RWPE2 (cell line): ENCODE data around the gene CFAP70.
A peak's percentile ranks its signal among the peaks of the same experiment; 100 is the strongest.

Experiments
- ATAC-seq: fragments of 200-7000 bp; cut with Tn5 transposase; 3 replicates; pipeline ENCODE4 v1.9.1; 2021; ENCODE audit warnings: low read depth
- DNase-seq: peaks from one replicate; pipeline ENCODE4 v3.0.0-alpha.2; 2020; ENCODE audit warnings: low spot score
- H3K27ac ChIP-seq: fragments of 450-650 bp; 2 replicates; pipeline ENCODE4 v1.5.1; 2017; ENCODE audit warnings: mild to moderate bottlenecking; ENCODE audit not compliant: poor library complexity, severe bottlenecking
- H3K27me3 ChIP-seq: fragments of 250-450 bp; sonication (Bioruptor Pico); 2 replicates; pipeline ENCODE4 v1.5.1; 2021; ENCODE audit warnings: mild to moderate bottlenecking, moderate library complexity; ENCODE audit not compliant: insufficient read depth, poor library complexity, severe bottlenecking
- H3K36me3 ChIP-seq: fragments of 250-450 bp; sonication (Bioruptor Pico); 2 replicates; pipeline ENCODE4 v1.5.1; 2020; ENCODE audit warnings: low read depth, mild to moderate bottlenecking, moderate library complexity
- H3K4me1 ChIP-seq: fragments of 250-450 bp; sonication (Bioruptor Pico); 2 replicates; pipeline ENCODE4 v1.5.1; 2021; ENCODE audit warnings: mild to moderate bottlenecking, moderate library complexity; ENCODE audit not compliant: insufficient read depth, poor library complexity, severe bottlenecking
- H3K4me3 ChIP-seq: fragments of 250-450 bp; sonication (Bioruptor Pico); 2 replicates; pipeline ENCODE4 v1.5.1; 2021; ENCODE audit warnings: mild to moderate bottlenecking, moderate library complexity; ENCODE audit not compliant: severe bottlenecking
- H3K9me3 ChIP-seq: fragments of 250-450 bp; sonication (Bioruptor Pico); 2 replicates; pipeline ENCODE4 v1.5.1; 2021; ENCODE audit warnings: mild to moderate bottlenecking, moderate library complexity; ENCODE audit not compliant: severe bottlenecking
- TF ChIP-seq, protein P1 (sequence below): fragments of 450-650 bp; IDR thresholded peaks from one replicate; pipeline ENCODE4 v1.5.1; 2017; ENCODE audit warnings: mild to moderate bottlenecking, moderate library complexity; ENCODE audit not compliant: poor library complexity, severe bottlenecking

Gene CFAP70

DNA sequence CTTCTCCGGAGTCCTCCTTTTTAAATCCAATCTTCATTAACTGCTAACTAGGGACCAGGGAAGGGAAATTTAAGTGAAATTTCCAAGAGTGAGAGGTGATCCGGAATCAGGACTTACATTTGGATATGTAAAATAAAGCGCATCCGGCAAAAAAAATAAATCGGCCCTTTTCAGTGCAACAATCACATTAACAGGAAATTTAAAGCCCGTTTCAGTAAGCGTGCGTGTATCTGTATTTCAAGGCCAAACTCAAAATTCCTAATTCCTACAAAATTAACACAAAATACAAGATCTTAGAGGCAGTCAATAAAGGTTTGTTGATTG is 112.4 kb downstream of the CFAP70 start:
- Histone ChIP-seq H3K4me3 (peak overlapping the region; percentile 63), H3K27ac (peak overlapping the region; percentile 80), H3K27me3 (no peaks in the 10 kb centered on the region), H3K4me1 (peaks cover 10% of the 10 kb centered on the region), H3K9me3 (no peaks in the 10 kb centered on the region), H3K36me3 (peaks cover 85% of the 10 kb centered on the region)
- ATAC-seq, result no peak
- no peak for DNase-seq
- TF ChIP-seq, protein P1, sequence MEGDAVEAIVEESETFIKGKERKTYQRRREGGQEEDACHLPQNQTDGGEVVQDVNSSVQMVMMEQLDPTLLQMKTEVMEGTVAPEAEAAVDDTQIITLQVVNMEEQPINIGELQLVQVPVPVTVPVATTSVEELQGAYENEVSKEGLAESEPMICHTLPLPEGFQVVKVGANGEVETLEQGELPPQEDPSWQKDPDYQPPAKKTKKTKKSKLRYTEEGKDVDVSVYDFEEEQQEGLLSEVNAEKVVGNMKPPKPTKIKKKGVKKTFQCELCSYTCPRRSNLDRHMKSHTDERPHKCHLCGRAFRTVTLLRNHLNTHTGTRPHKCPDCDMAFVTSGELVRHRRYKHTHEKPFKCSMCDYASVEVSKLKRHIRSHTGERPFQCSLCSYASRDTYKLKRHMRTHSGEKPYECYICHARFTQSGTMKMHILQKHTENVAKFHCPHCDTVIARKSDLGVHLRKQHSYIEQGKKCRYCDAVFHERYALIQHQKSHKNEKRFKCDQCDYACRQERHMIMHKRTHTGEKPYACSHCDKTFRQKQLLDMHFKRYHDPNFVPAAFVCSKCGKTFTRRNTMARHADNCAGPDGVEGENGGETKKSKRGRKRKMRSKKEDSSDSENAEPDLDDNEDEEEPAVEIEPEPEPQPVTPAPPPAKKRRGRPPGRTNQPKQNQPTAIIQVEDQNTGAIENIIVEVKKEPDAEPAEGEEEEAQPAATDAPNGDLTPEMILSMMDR, result no peak

DNA sequence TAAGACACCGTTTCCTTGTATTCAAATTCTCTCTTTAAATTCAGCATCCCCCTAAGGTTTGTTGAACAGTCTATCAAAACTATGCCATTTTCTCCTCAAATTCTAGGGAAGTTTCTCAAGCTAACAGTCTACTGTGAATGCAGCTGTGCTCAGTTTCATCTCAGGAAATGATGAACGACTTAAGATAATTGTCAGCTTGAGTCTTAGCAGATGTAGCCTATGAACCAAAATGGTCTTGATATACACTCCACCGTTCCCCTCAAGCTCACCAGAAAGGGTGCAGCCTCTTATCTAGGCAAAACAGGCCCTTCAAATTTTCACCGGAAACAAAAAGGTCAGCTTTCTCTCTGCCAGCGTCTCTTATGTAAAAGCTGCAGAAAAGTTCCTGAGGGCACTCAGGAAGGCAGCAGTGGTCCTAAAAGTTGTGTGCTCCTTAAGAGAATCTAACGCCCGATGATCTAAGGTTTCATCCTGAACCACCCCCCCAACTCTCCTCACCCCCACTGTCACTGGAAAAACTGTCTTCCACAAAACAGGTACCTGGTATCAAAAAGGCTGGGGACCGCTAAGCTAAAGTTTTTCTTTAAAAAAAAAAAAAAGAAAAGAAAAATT is 113.7 kb downstream of the CFAP70 start:
- TF ChIP-seq, protein P1, result no peak
- no peak overlapping the region for H3K27ac ChIP-seq

DNA sequence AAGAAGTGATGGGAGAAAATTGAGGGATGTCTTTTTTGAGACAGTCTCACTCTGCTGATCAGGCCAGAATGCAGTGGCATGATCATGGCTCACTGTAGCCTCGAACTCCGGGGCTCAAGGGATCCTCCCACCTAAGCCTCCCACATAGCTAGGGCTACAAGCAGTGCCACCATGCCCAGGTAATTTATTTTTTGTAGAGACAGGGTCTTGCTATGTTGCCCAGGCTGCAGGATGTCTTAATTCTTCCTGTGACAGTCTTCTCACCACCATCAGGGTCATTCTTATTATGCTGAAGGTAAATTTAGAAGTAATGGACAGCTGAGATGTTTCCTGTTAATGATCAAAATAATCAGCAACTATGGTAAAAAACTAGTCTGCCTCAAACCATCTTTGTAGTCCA is 118.8 kb downstream of the CFAP70 start:
- H3K9me3 ChIP-seq, result no peaks in the 10 kb centered on the region

More for the DNA sequence above, 113.7 kb downstream of the CFAP70 start:
- H3K36me3 ChIP-seq, result peaks cover 88% of the 10 kb centered on the region
- H3K4me1 ChIP-seq, result peaks cover 9% of the 10 kb centered on the region
- H3K4me3 ChIP-seq, result no peak overlapping the region
- ATAC-seq, result no peak
- DNase-seq, result no peak
- no peaks in the 10 kb centered on the region for H3K9me3 ChIP-seq
- H3K27me3 ChIP-seq, result no peaks in the 10 kb centered on the region

GRCh38 chr10:73238990-73239566 is 119.6 kb downstream of the CFAP70 start:
- peaks cover 90% of the 10 kb centered on the region for H3K36me3 ChIP-seq
- TF ChIP-seq, protein P1, result no peak

More for the DNA sequence above, 118.8 kb downstream of the CFAP70 start:
- TF ChIP-seq, protein P1, result no peak
- Histone ChIP-seq H3K27me3 (no peaks in the 10 kb centered on the region), H3K36me3 (peaks cover 92% of the 10 kb centered on the region), H3K4me3 (no peak overlapping the region), H3K4me1 (peaks cover 2% of the 10 kb centered on the region), H3K27ac (no peak overlapping the region)
- DNase-seq (no peak), ATAC-seq (no peak)

DNA sequence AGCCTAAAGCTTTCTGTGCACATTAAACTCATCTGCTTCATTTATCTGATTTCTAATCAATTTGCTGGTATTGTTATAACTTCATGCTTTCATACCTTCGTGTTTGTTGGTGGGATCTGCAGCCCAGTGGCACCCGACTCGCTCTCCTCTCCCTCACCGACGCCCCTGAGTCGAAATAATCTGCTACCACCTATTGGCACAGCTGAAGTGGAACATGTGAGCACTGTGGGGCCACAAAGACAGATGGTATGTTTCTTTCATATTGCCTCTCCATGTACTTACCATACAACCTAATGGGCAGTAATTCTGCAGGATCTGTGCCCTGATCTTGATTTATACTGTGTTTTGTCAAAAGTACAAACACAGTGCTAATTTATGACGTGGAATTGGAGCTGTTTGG is 124.0 kb downstream of the CFAP70 start:
- no peaks in the 10 kb centered on the region for H3K4me1 ChIP-seq
- peaks cover 70% of the 10 kb centered on the region for H3K36me3 ChIP-seq
- H3K4me3 ChIP-seq, result no peak overlapping the region
- H3K27ac ChIP-seq, result no peak overlapping the region
- DNase-seq, result no peak
- no peaks in the 10 kb centered on the region for H3K27me3 ChIP-seq
- TF ChIP-seq, protein P1, result no peak
- no peaks in the 10 kb centered on the region for H3K9me3 ChIP-seq
- no peak for ATAC-seq

More at GRCh38 chr10:73238990-73239566, 119.6 kb downstream of the CFAP70 start:
- no peak for DNase-seq
- Histone ChIP-seq H3K27ac (no peak overlapping the region), H3K27me3 (no peaks in the 10 kb centered on the region), H3K4me3 (no peak overlapping the region), H3K4me1 (peaks cover 2% of the 10 kb centered on the region), H3K9me3 (no peaks in the 10 kb centered on the region)
- no peak for ATAC-seq
